Renal cortex interstitium (tissue), 11 donors: Measurements from ENCODE around the gene TGFBR1. TPM values are rescaled to one million over a fixed set of nuclear protein-coding genes. Genes with fewer than 3 reads are reported as not detected.
A peak's percentile ranks its signal among the peaks of the same experiment; 100 is the strongest.

ENCODE experiments used
- DNase-seq, 11 donors: peaks; one replicate each; pipeline ENCODE4 v3.0.0-alpha.2; 2013; ENCODE audit warnings: low read depth in 9 of 11, low spot score in 4 of 11; ENCODE audit errors: extremely low read depth in 1 of 11
- polyA plus RNA-seq, 3 donors: library from polyadenylated mRNA; unstranded; fragments of 120-200 nt; gene quantifications; one replicate each; pipeline ENCODE4 v1.2.1, GENCODE V29; 2013; ENCODE audit not compliant: insufficient read length in 3 of 3

TGFBR1 gene
- polyA plus RNA-seq, 3 donors, result 40.8 to 52.7 (median 48.7) TPM

GRCh38 chr9:99173570-99174504, 68.9 kb downstream of the TGFBR1 start:
- no peak for DNase-seq

DNA sequence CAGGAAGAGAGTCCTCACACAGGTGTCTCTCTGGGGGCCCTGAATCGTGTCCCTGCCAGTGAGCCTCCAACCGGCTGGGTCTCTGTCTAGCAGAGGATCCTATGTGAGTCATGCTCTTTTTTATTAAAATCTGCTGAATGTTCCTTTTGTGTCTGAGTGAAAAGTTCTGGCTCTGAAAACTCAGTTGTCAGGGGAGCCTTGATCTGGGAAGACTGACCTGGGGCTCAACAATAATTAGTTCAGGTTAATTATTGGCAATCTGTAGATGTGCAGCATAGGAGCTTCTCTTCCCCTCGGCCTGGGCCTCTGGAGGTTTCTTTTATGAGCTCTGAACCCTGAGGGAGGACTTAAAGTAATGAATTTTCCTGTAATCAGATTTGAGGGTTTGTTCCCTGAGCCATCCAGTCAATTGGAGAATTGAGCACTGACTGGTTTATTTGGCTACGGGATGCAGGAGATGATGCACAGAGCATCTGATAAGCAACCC, 71.7 kb downstream of the TGFBR1 start:
- DNase-seq, result peak in 2 of 11 donors; percentile 26 to 48

GRCh38 chr9:99177576-99178366, 72.9 kb downstream of the TGFBR1 start:
- DNase-seq, result no peak

GRCh38 chr9:99178912-99179872, 74.3 kb downstream of the TGFBR1 start:
- no peak for DNase-seq

- DNase-seq, result no peak
Measured at GRCh38 chr9:99180199-99180598, 75.3 kb downstream of the TGFBR1 start.

GRCh38 chr9:99180662-99181061, 75.7 kb downstream of the TGFBR1 start:
- DNase-seq, result no peak

DNA sequence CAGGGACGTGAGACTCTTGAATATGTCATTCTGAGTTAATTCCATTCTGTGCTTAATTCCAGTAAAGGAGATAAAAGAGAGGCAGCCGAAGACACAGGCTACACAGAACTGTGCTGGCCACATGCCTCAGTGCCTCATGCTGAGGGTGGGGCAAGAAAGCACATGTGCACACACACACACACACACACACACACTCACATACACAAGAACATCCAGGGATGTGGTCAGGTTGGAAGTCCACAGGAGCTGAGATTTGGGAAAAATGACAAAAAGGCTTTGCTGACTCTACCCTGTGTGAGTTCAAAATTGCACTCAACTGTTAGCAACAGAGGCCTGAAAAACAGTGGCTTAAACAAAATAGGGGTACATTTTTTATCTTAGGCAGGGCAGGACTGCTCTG, 76.3 kb downstream of the TGFBR1 start:
- no peak for DNase-seq

DNA sequence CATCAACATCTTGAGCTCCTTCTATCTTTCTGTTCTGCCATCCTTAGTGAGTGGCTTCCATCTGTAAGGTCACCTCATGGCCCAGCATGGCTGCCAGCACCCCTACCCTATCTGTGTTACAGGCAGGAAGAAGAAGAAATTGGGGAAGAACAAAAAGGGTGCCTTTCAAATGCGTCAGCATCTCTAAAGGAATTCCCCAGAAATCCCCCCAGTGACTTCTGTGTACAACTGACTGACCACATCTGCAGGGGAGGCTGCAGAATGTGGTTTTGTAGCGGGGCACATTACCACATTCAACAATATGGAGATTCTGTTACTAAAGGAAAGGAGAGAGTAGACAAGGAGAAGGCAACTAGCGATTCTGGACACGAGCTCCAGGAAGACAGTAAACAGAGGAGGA, 76.7 kb downstream of the TGFBR1 start:
- no peak for DNase-seq

- DNase-seq, result no peak
Measured at GRCh38 chr9:99182356-99182755, 77.4 kb downstream of the TGFBR1 start.

DNA sequence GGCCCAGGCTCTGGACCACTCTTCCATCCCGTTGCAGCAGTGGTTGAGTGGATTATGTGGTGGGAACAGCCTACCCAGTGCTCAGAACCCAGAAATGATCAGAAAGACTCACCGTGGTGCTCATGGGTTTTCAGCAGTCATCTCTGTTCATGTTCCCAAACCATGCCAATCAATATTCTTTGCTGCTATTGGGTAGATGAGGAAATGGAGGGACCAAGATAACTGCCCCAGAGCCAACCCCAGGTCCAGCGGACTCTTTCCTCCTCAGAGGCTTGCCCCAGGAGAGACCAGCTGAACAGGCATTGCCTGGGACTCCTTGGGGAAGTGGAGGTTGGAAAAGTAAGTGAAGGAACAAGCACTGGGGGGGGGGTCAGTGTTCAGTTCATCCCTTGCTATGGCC, 78.7 kb downstream of the TGFBR1 start:
- no peak for DNase-seq

GRCh38 chr9:99184110-99184474, 79.2 kb downstream of the TGFBR1 start:
- DNase-seq, result no peak

DNA sequence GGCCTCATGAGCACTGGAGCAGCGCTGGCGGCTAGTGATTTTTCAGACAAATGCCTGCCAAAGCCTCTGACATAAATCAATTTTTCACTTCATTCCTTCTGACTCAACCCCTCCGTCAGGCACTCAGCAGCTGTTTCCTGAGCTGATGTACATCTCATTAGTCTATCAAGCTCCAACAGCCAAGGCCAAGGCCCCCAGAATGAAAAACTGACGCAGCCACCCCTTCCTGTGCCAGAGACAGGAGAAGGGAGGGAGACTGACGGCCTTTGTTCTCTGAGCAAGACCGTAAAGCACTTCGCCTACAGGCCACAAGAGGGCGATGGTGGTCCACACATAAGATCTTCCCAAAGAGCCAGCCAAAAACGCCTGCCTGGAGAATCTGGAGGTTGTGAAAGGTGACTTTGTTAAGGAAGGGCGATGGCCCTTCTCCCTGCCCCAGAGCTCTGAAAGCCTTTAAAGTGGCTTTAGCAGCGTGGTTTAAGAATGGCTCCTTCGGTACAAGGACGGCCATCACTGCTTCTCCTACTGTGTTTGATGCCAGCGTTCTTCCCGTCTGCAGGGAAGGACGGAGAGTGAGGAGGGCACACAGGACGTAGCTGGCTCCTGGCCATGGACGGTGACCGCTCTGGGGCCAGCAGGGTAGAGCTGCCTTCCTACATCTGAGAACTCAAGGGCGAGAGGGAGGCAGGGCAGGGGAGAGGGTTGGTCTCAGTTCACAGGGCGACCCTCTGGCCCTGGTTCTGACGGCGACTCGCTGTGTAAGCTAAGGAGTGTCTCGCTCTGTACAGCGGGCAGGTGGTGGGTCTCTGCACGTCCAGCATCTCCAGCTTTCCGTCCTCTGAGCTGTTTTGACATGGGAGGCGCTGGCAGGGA, 79.8 kb downstream of the TGFBR1 start:
- peak; percentile 81 to 96 (median 90) for DNase-seq

GRCh38 chr9:99185348-99185632, 80.4 kb downstream of the TGFBR1 start:
- no peak for DNase-seq

- DNase-seq, result no peak
Measured at GRCh38 chr9:99185934-99186333, 81.0 kb downstream of the TGFBR1 start.

- DNase-seq, result no peak
Measured at GRCh38 chr9:99187311-99187710, 82.4 kb downstream of the TGFBR1 start.

DNA sequence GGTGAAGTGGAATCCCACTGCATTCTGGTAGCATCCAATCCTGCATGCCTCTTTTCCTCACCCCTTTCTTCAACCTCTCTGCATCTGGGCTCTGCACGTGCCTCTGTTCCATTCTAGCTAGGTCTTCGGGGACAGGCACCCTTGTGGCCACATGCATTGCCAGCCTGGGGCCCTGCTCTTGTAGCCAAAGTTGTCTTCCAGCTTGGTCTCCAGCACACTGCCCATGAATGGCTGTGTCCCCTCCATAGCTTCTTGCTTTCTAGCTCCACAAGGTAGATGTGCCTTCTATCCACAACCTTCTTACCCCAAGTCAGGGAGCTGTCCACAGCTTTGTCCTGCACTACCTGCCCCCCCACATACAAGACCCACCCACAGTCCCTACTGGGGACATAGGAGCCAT, 84.3 kb downstream of the TGFBR1 start:
- DNase-seq, result no peak

- peak in 2 of 11 donors; percentile 15 to 35 for DNase-seq
Measured at GRCh38 chr9:99189887-99190596, 85.1 kb downstream of the TGFBR1 start.
